ENCODE results near the gene NEIL1.
"Not testable (repeated sequence)": the region's sequence is repeated elsewhere in the genome, so short reads cannot be mapped to it uniquely, and the experiment has no call there.

Gene NEIL1

GRCh38 chr15:75367913-75368688 lies 21.3 kb downstream of the NEIL1 start, which contains the start of gene MAN2C1:
TSS of gene MAN2C1 (minus strand) at chr15:75368607. CDS start at chr15:75368583, 24 bp downstream.
- peak within 1 kb of the TSS; percentile 69 for H3K4me3 ChIP-seq (ENCODE audit: control insufficient read depth, low read depth, low read length)
- peak; percentile 81 for DNase-seq (ENCODE audit: low read depth)
- TF ChIP-seq CTCF (IDR thresholded peaks at IDR 0.05; ENCODE audit: control insufficient read depth, insufficient read depth, low read depth, low read length, missing control alignments), result peak; percentile 82

GRCh38 chr15:75368689-75369239 lies 21.9 kb downstream of the NEIL1 start:
- TF ChIP-seq CTCF (IDR thresholded peaks at IDR 0.05; ENCODE audit: control insufficient read depth, insufficient read depth, low read depth, low read length, missing control alignments), result no peak
- no peak for DNase-seq (ENCODE audit: low read depth)
- H3K4me3 ChIP-seq (ENCODE audit: control insufficient read depth, low read depth, low read length), result peak overlapping the region; percentile 69

GRCh38 chr15:75369897-75370581 lies 23.2 kb downstream of the NEIL1 start:
- TF ChIP-seq CTCF (IDR thresholded peaks at IDR 0.05; ENCODE audit: control insufficient read depth, insufficient read depth, low read depth, low read length, missing control alignments), result no peak
- DNase-seq (ENCODE audit: low read depth), result no peak
- H3K4me3 ChIP-seq (ENCODE audit: control insufficient read depth, low read depth, low read length), result no peak overlapping the region

- H3K4me3 ChIP-seq (ENCODE audit: control insufficient read depth, low read depth, low read length), result no peak overlapping the region
- no peak for TF ChIP-seq CTCF (IDR thresholded peaks at IDR 0.05; ENCODE audit: control insufficient read depth, insufficient read depth, low read depth, low read length, missing control alignments)
- DNase-seq (ENCODE audit: low read depth), result no peak
These were observed 24.6 kb downstream of the NEIL1 start for GRCh38 chr15:75371486-75371885.

GRCh38 chr15:75371901-75372688 lies 25.3 kb downstream of the NEIL1 start:
- TF ChIP-seq CTCF (IDR thresholded peaks at IDR 0.05; ENCODE audit: control insufficient read depth, insufficient read depth, low read depth, low read length, missing control alignments), result no peak
- H3K4me3 ChIP-seq (ENCODE audit: control insufficient read depth, low read depth, low read length), result no peak overlapping the region
- DNase-seq (ENCODE audit: low read depth), result no peak

- no peak for DNase-seq (ENCODE audit: low read depth)
- H3K4me3 ChIP-seq (ENCODE audit: control insufficient read depth, low read depth, low read length), result no peak overlapping the region
- no peak for TF ChIP-seq CTCF (IDR thresholded peaks at IDR 0.05; ENCODE audit: control insufficient read depth, insufficient read depth, low read depth, low read length, missing control alignments)
These were observed 33.9 kb downstream of the NEIL1 start for GRCh38 chr15:75380773-75381172.

GRCh38 chr15:75383986-75384385 lies 37.1 kb downstream of the NEIL1 start:
- not testable (repeated sequence) for H3K4me3 ChIP-seq (ENCODE audit: control insufficient read depth, low read depth, low read length)

More at GRCh38 chr15:75383986-75384385, 37.1 kb downstream of the NEIL1 start:
- not testable (repeated sequence) for DNase-seq (ENCODE audit: low read depth)

Measured in AG09309 (cell line).